ENCODE data around the gene SMIM9. TPM values are rescaled to one million over a fixed set of nuclear protein-coding genes. Genes with fewer than 3 reads are reported as not detected.
"Not testable (repeated sequence)": the region's sequence is repeated elsewhere in the genome, so short reads cannot be mapped to it uniquely, and the experiment has no call there.

The SMIM9 gene
- not detected for total RNA-seq
- long read RNA-seq, result 0 reads

DNA sequence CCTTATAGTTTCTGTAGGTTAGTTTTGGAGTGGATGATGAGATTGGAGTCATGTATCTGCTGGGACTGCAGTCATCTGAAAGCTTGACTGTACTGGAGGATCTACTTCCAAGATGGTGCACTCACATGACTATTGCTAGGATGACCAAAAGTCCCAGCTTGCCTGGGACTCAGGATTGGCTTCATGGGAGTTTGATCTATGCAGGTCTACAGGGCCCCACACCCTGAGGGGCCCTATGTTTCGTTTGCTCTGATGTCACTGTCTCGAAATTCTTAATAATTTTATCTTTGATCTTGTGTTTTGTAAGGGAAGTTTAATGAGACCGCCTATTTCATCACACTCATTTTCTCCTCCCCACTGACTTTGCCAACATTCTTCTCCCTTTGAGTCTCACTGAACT, at the start of gene SMIM9:
Gene SMIM9, minus strand, starts transcription at position 101 of the 400 bp plus-strand sequence. CDS start 3,806 bp downstream, outside the sequence.
- TF ChIP-seq, protein P1, sequence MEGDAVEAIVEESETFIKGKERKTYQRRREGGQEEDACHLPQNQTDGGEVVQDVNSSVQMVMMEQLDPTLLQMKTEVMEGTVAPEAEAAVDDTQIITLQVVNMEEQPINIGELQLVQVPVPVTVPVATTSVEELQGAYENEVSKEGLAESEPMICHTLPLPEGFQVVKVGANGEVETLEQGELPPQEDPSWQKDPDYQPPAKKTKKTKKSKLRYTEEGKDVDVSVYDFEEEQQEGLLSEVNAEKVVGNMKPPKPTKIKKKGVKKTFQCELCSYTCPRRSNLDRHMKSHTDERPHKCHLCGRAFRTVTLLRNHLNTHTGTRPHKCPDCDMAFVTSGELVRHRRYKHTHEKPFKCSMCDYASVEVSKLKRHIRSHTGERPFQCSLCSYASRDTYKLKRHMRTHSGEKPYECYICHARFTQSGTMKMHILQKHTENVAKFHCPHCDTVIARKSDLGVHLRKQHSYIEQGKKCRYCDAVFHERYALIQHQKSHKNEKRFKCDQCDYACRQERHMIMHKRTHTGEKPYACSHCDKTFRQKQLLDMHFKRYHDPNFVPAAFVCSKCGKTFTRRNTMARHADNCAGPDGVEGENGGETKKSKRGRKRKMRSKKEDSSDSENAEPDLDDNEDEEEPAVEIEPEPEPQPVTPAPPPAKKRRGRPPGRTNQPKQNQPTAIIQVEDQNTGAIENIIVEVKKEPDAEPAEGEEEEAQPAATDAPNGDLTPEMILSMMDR (IDR thresholded peaks at IDR 0.05; ENCODE audit: borderline replicate concordance), result no peak
- no peaks in the 10 kb centered on the region for H3K27me3 ChIP-seq (ENCODE audit: low read depth)

DNA sequence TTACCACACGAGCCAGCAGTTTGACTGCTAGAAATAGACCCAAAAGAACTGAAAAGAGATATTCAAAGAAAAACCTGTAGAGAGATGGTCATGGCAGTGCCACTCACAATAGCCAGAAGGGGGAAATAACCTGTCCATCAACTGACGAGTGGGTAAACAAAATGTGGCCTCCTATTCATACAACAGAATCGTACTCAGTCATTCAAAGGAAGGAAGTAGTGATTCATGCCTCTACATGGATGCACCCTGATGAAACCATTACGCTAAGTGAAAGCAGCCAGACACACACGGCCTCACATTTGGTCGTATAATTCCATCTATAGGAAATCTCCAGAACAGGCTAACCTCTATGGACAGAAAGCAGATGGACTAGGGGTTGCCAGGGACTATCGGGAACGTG, 49.6 kb upstream of the SMIM9 start:
- H3K4me3 ChIP-seq; H3K4me1 ChIP-seq; H3K9me3 ChIP-seq (replicated peaks); intact Hi-C loops (cut with micrococcal nuclease); DNase-seq; H3K27ac ChIP-seq (replicated peaks); H3K36me3 ChIP-seq; H3K27me3 ChIP-seq (ENCODE audit: low read depth): not testable (repeated sequence)

More for the DNA sequence above, at the start of gene SMIM9:
- intact Hi-C loops (cut with micrococcal nuclease), result no loop called here
- Histone ChIP-seq H3K4me3 (no peak within 1 kb of the TSS), H3K36me3 (no peaks in the 10 kb centered on the region), H3K9me3 (replicated peaks) (no peaks in the 10 kb centered on the region), H3K27ac (replicated peaks) (no peak within 1 kb of the TSS), H3K4me1 (no peaks in the 10 kb centered on the region)
- no peak for DNase-seq

GRCh38 chrX:154873329-154873728, 38.9 kb upstream of the SMIM9 start:
- no peak overlapping the region for H3K27ac ChIP-seq (replicated peaks)

DNA sequence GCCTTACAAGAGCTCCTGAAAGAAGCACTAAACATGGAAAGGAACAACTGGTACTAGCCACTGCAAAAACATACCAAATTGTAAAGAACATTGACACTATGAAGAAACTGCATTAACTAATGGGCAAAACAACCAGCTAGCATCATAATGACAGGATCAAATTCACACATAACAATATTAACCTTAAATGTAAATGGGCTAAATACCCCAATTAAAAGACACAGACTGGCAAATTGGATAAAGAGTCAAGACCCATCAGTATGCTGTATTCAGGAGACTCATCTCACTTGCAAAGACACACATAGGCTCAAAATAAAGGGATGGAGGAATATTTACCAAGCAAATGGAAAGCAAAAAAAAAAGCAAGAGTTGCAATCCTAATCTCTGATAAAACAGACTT, 34.1 kb upstream of the SMIM9 start:
- peaks cover 24% of the 10 kb centered on the region for H3K9me3 ChIP-seq (replicated peaks)
- H3K27me3 ChIP-seq (ENCODE audit: low read depth); intact Hi-C loops (cut with micrococcal nuclease); H3K36me3 ChIP-seq; H3K4me1 ChIP-seq; H3K27ac ChIP-seq (replicated peaks); DNase-seq; H3K4me3 ChIP-seq: not testable (repeated sequence)

More at GRCh38 chrX:154873329-154873728, 38.9 kb upstream of the SMIM9 start:
- intact Hi-C loops (cut with micrococcal nuclease), result no loop called here
- TF ChIP-seq, protein P1 (IDR thresholded peaks at IDR 0.05; ENCODE audit: borderline replicate concordance), result no peak
- Histone ChIP-seq H3K4me1 (no peaks in the 10 kb centered on the region), H3K4me3 (no peak overlapping the region), H3K36me3 (no peaks in the 10 kb centered on the region), H3K27me3 (ENCODE audit: low read depth) (no peaks in the 10 kb centered on the region), H3K9me3 (replicated peaks) (peaks cover 9% of the 10 kb centered on the region)
- DNase-seq, result no peak

- H3K36me3 ChIP-seq, result peaks cover 13% of the 10 kb centered on the region
- H3K27me3 ChIP-seq (ENCODE audit: low read depth), result no peaks in the 10 kb centered on the region
- H3K9me3 ChIP-seq (replicated peaks), result no peaks in the 10 kb centered on the region
- H3K4me3 ChIP-seq, result no peak overlapping the region
- DNase-seq, result no peak
- intact Hi-C loops (cut with micrococcal nuclease), result no loop called here
- TF ChIP-seq, protein P1 (IDR thresholded peaks at IDR 0.05; ENCODE audit: borderline replicate concordance), result no peak
- H3K27ac ChIP-seq (replicated peaks), result no peak overlapping the region
- no peaks in the 10 kb centered on the region for H3K4me1 ChIP-seq
These were observed 20.8 kb upstream of the SMIM9 start for GRCh38 chrX:154855256-154855655.

DNA sequence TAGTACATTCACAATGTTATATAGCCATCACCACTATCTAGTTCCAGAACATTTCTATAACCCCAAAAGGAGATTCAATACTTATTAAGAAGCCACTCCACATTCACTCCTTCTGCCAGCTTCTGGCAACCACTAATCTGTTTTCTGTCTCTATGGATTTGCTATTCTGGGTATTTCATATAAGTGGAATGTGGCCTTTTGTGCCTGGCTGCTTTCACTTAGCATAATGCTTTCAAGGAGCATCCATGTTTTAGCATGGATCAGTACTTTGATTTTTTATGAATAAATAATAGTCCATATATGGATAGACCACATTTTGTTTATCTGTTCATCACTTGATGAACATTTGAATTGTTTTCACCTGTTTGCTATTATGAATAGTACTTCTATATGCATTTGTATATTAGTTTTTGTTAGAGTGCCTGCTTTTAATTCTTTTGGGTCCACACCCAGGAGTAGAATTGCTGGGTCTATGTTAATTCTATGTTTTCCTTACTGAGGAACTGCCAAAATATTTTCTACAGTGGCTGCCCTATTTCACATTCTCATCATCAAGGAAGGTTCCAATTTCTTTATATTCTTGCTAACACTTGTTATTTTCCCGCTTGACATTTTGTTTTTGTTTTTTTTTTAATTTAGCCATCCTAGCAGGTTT, 16.6 kb upstream of the SMIM9 start:
- TF ChIP-seq, protein P1 (IDR thresholded peaks at IDR 0.05; ENCODE audit: borderline replicate concordance), result no peak
- no peak overlapping the region for H3K27ac ChIP-seq (replicated peaks)
- H3K27me3 ChIP-seq (ENCODE audit: low read depth), result no peaks in the 10 kb centered on the region
- no peaks in the 10 kb centered on the region for H3K9me3 ChIP-seq (replicated peaks)
- H3K4me1 ChIP-seq, result no peaks in the 10 kb centered on the region
- no peak for DNase-seq
- intact Hi-C loops (cut with micrococcal nuclease), result no loop called here
- H3K36me3 ChIP-seq, result no peaks in the 10 kb centered on the region
- H3K4me3 ChIP-seq, result no peak overlapping the region
